ENCODE measurements around the gene SDHA. TPM values are rescaled to one million over a fixed set of nuclear protein-coding genes. Genes with fewer than 3 reads are reported as not detected.

Gene SDHA
- total and polyA plus RNA-seq, 2 of the 13 experiments (the other 11 are each of a cell fraction or from before 2014, with no cell fraction given), result 185 to 240 TPM

- TF ChIP-seq, protein P1, sequence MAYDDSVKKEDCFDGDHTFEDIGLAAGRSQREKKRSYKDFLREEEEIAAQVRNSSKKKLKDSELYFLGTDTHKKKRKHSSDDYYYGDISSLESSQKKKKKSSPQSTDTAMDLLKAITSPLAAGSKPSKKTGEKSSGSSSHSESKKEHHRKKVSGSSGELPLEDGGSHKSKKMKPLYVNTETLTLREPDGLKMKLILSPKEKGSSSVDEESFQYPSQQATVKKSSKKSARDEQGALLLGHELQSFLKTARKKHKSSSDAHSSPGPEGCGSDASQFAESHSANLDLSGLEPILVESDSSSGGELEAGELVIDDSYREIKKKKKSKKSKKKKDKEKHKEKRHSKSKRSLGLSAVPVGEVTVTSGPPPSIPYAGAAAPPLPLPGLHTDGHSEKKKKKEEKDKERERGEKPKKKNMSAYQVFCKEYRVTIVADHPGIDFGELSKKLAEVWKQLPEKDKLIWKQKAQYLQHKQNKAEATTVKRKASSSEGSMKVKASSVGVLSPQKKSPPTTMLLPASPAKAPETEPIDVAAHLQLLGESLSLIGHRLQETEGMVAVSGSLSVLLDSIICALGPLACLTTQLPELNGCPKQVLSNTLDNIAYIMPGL (CRISPR knock-in tag; IDR thresholded peaks at IDR 0.05; ENCODE audit: borderline replicate concordance in 1 of 2, low read depth in 1 of 2), result peak; percentile 53 to 80; a peak in 3 of 4 replicates
- no peak for TF ChIP-seq ZNF83 (CRISPR knock-in tag; IDR thresholded peaks at IDR 0.05; ENCODE audit: borderline replicate concordance)
- TF ChIP-seq SRSF9 (IDR thresholded peaks at IDR 0.05; ENCODE audit: borderline replicate concordance, insufficient read depth, low read depth, low read length, poor library complexity, severe bottlenecking), result no peak
- TF ChIP-seq ZSCAN12 (CRISPR knock-in tag; IDR thresholded peaks at IDR 0.05), result no peak
- TF ChIP-seq GATAD2A (CRISPR knock-in tag; IDR thresholded peaks at IDR 0.05), result 0 out of 2 replicates have a peak, but pooled peaks have one; percentile 20
- no peak for TF ChIP-seq ZNF292 (CRISPR knock-in tag; IDR thresholded peaks at IDR 0.05; ENCODE audit: borderline replicate concordance, low read depth)
- no peak for TF ChIP-seq ZNF44 (CRISPR knock-in tag; IDR thresholded peaks at IDR 0.05)
- no peak for TF ChIP-seq TEAD2 (CRISPR knock-in tag; IDR thresholded peaks at IDR 0.05)
- no peak for TF ChIP-seq KMT2A (CRISPR knock-in tag; IDR thresholded peaks at IDR 0.05)
- 0 out of 2 replicates have a peak, but pooled peaks have one; percentile 22 for TF ChIP-seq ZNF772 (CRISPR knock-in tag; IDR thresholded peaks at IDR 0.05)
- TF ChIP-seq KDM1A (CRISPR knock-in tag; IDR thresholded peaks at IDR 0.05), result 0 out of 2 replicates have a peak, but pooled peaks have one; percentile 31
- TF ChIP-seq TBX3 (IDR thresholded peaks at IDR 0.05; ENCODE audit: borderline replicate concordance), result no peak
- no peak for TF ChIP-seq PTBP1 (IDR thresholded peaks at IDR 0.05; ENCODE audit: low read depth, low read length, poor library complexity, severe bottlenecking)
- no peak for TF ChIP-seq ZNF552 (CRISPR knock-in tag; IDR thresholded peaks at IDR 0.05; ENCODE audit: borderline replicate concordance)
- no peak for TF ChIP-seq DNMT1 (CRISPR knock-in tag; IDR thresholded peaks at IDR 0.05)
- no peak for TF ChIP-seq MED13 (CRISPR knock-in tag; IDR thresholded peaks at IDR 0.05)
- TF ChIP-seq, protein P2, sequence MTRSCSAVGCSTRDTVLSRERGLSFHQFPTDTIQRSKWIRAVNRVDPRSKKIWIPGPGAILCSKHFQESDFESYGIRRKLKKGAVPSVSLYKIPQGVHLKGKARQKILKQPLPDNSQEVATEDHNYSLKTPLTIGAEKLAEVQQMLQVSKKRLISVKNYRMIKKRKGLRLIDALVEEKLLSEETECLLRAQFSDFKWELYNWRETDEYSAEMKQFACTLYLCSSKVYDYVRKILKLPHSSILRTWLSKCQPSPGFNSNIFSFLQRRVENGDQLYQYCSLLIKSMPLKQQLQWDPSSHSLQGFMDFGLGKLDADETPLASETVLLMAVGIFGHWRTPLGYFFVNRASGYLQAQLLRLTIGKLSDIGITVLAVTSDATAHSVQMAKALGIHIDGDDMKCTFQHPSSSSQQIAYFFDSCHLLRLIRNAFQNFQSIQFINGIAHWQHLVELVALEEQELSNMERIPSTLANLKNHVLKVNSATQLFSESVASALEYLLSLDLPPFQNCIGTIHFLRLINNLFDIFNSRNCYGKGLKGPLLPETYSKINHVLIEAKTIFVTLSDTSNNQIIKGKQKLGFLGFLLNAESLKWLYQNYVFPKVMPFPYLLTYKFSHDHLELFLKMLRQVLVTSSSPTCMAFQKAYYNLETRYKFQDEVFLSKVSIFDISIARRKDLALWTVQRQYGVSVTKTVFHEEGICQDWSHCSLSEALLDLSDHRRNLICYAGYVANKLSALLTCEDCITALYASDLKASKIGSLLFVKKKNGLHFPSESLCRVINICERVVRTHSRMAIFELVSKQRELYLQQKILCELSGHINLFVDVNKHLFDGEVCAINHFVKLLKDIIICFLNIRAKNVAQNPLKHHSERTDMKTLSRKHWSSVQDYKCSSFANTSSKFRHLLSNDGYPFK (CRISPR knock-in tag; IDR thresholded peaks at IDR 0.05; ENCODE audit: borderline replicate concordance), result peak; percentile 50; the same call in 1 of the 2 replicates
- TF ChIP-seq MAFF (IDR thresholded peaks at IDR 0.05; ENCODE audit: low read depth, low read length), result no peak
- TF ChIP-seq SUZ12 (IDR thresholded peaks at IDR 0.05; ENCODE audit: low read depth, low read length), result no peak
- TF ChIP-seq KDM5B (CRISPR knock-in tag; IDR thresholded peaks at IDR 0.05; ENCODE audit: borderline replicate concordance), result peak; percentile 85; the same call in 1 of the 2 replicates
- no peak for TF ChIP-seq ZEB1 (IDR thresholded peaks at IDR 0.05; ENCODE audit: insufficient replicate concordance, low read depth)
- TF ChIP-seq ZNF674 (CRISPR knock-in tag; IDR thresholded peaks at IDR 0.05; ENCODE audit: low read depth), result no peak
- peak; percentile 44; the same call in 1 of the 2 replicates for TF ChIP-seq ERF (CRISPR knock-in tag; IDR thresholded peaks at IDR 0.05)
- TF ChIP-seq POLR2AphosphoS5 (IDR thresholded peaks at IDR 0.05; ENCODE audit: low read depth, low read length), result no peak
- TF ChIP-seq ZFP36L1 (CRISPR knock-in tag; IDR thresholded peaks at IDR 0.05), result no peak
- no peak for TF ChIP-seq FOXM1 (CRISPR knock-in tag; IDR thresholded peaks at IDR 0.05)
These were observed 29.3 kb upstream of the SDHA start (continued) for GRCh38 chr5:188488-189481.
